SK-N-SH (cell line): Measurements from ENCODE around the gene ACOT8. TPM values are rescaled to one million over a fixed set of nuclear protein-coding genes. Genes with fewer than 3 reads are reported as not detected.

Experiments
- CTCF ChIA-PET: fragments of 300-600, 350-600 bp; formaldehyde crosslinking; extraction: SDS; loops from one replicate; lab custom pipeline; 2021; lab: Yijun Ruan, JAX
- POLR2A ChIA-PET: fragments of 350-600 bp; sonication (Branson Sonifier 250); formaldehyde crosslinking; extraction: SDS; loops from one replicate; lab custom pipeline; 2020; ENCODE audit warnings: antibody characterized with exemption, inconsistent platforms; lab: Yijun Ruan, JAX
- DNase-seq: peaks from one replicate; pipeline ENCODE4 v3.0.0; 2012
- H2AFZ ChIP-seq: fragments of 200-600 bp; sonication (generic); 2 replicates; pipeline ENCODE4 v1.8.1; 2016; ENCODE audit warnings: antibody characterized with exemption, mild to moderate bottlenecking, low read depth
- H3F3A ChIP-seq: fragments of 200-600 bp; sonication (generic); replicated peaks from 2 replicates; pipeline ENCODE3; 2016; ENCODE audit warnings: antibody characterized with exemption, mild to moderate bottlenecking; ENCODE audit not compliant: insufficient read depth
- H3K27ac ChIP-seq, 2 experiments: fragments of 200-500 bp in 1 of 2; fragments of 200-600 bp in 1 of 2; sonication (Bioruptor generic) in 1 of 2; sonication (generic), shearing (Covaris generic) in 1 of 2; 2 replicates each; pipeline versions ENCODE4 v1.5.1 to v1.6.1; 2014 to 2016; ENCODE audit warnings: low read depth in 2 of 2, inconsistent platforms in 1 of 2, low read length in 1 of 2, mild to moderate bottlenecking in 1 of 2, mixed read lengths in 1 of 2
- H3K27me3 ChIP-seq: fragments of 200-600 bp; sonication (generic), shearing (Covaris generic); 2 replicates; pipeline ENCODE4 v1.6.1; 2016; ENCODE audit warnings: mixed run types; ENCODE audit not compliant: insufficient read depth
- H3K36me3 ChIP-seq, 2 experiments: fragments of 200-500 bp in 1 of 2; fragments of 200-600 bp in 1 of 2; sonication (Bioruptor generic) in 1 of 2; sonication (generic) in 1 of 2; replicated peaks in 1 of 2; 2 replicates each; pipeline versions ENCODE3 to v1.5.1; 2014 to 2016; ENCODE audit warnings: low read length in 1 of 2, mild to moderate bottlenecking in 1 of 2; ENCODE audit not compliant: insufficient read depth in 2 of 2, control insufficient read depth in 1 of 2
- H3K4me1 ChIP-seq, 2 experiments: fragments of 200-500 bp in 1 of 2; fragments of 200-600 bp in 1 of 2; sonication (Bioruptor generic) in 1 of 2; sonication (generic), shearing (Covaris generic) in 1 of 2; 2 replicates each; pipeline versions ENCODE4 v1.5.1 to v1.6.1; 2014 to 2016; ENCODE audit warnings: low read depth in 1 of 2, low read length in 1 of 2, mixed run types in 1 of 2; ENCODE audit not compliant: insufficient read depth in 2 of 2, control insufficient read depth in 1 of 2
- H3K4me2 ChIP-seq: fragments of 200-600 bp; sonication (generic), shearing (Covaris generic); 2 replicates; pipeline ENCODE4 v1.6.1; 2017; ENCODE audit warnings: mixed run types
- H3K4me3 ChIP-seq, 2 experiments: fragments of 200-500 bp in 1 of 2; fragments of 200-600 bp in 1 of 2; sonication (Bioruptor generic) in 1 of 2; sonication (generic), shearing (Covaris generic) in 1 of 2; 2 replicates each; pipeline versions ENCODE4 v1.5.1 to v1.8.1; 2014 to 2016; ENCODE audit warnings: low read depth in 2 of 2, inconsistent platforms in 1 of 2, low read length in 1 of 2, mild to moderate bottlenecking in 1 of 2, mixed read lengths in 1 of 2, moderate library complexity in 1 of 2
- H3K79me2 ChIP-seq: fragments of 200-600 bp; sonication (generic); 2 replicates; pipeline ENCODE4 v1.8.1; 2017; ENCODE audit warnings: mild to moderate bottlenecking; ENCODE audit not compliant: insufficient read depth
- H3K9ac ChIP-seq: fragments of 200-600 bp; sonication (generic); 2 replicates; pipeline ENCODE4 v1.6.1; 2017; ENCODE audit warnings: mixed run types
- H3K9me2 ChIP-seq: fragments of 200-600 bp; sonication (generic); 2 replicates; pipeline ENCODE4 v1.6.1; 2017; ENCODE audit warnings: mixed run types
- H3K9me3 ChIP-seq: fragments of 200-600 bp; sonication (generic); 2 replicates; pipeline ENCODE4 v1.6.1; 2017; ENCODE audit warnings: mixed run types, mild to moderate bottlenecking, moderate library complexity
- H4K20me1 ChIP-seq: fragments of 200-600 bp; sonication (generic); 2 replicates; pipeline ENCODE4 v1.6.1; 2017; ENCODE audit warnings: mild to moderate bottlenecking, mixed run types; ENCODE audit not compliant: insufficient read depth
- ELF1 ChIP-seq: IDR thresholded peaks from 2 replicates; pipeline ENCODE4 v1.4.0; 2012
- EZH2phosphoT487 ChIP-seq: fragments of 200-600 bp; sonication (generic); IDR thresholded peaks from 2 replicates; pipeline ENCODE4 v1.6.1; 2017; ENCODE audit warnings: low read depth, mixed run types, mild to moderate bottlenecking, antibody characterized with exemption, moderate library complexity, borderline replicate concordance
- FOSL2 ChIP-seq: IDR thresholded peaks from 2 replicates; pipeline ENCODE4 v1.4.0; 2012; ENCODE audit warnings: low read depth, mild to moderate bottlenecking, moderate library complexity, borderline replicate concordance
- FOXJ3 ChIP-seq: sonication (generic); formaldehyde crosslinking; IDR thresholded peaks from 2 replicates; pipeline ENCODE4 v1.5.1; 2020; ENCODE audit warnings: mild to moderate bottlenecking, missing genetic modification reagents
- GATA2 ChIP-seq: sonication (generic); formaldehyde crosslinking; IDR thresholded peaks from 2 replicates; pipeline ENCODE4 v1.5.0; 2020; ENCODE audit warnings: mild to moderate bottlenecking, missing genetic modification reagents
- JUND ChIP-seq: IDR thresholded peaks from 2 replicates; pipeline ENCODE4 v1.4.0; 2012
- NRF1 ChIP-seq: IDR thresholded peaks from 2 replicates; pipeline ENCODE4 v1.6.1; 2012; ENCODE audit warnings: low read depth, mild to moderate bottlenecking, low read length
- POLR2AphosphoS5 ChIP-seq: IDR thresholded peaks from 2 replicates; pipeline ENCODE4 v1.6.1; 2012; ENCODE audit warnings: low read depth, low read length
- RCOR1 ChIP-seq: fragments of 150-350 bp; IDR thresholded peaks from 2 replicates; pipeline ENCODE4 v1.6.1; 2017; ENCODE audit warnings: antibody characterized with exemption, low read length
- RFX5 ChIP-seq: IDR thresholded peaks from 2 replicates; pipeline ENCODE4 v1.6.1; 2012; ENCODE audit warnings: mild to moderate bottlenecking, improper control_type of control experiment, low read length
- SIN3A ChIP-seq: IDR thresholded peaks from 2 replicates; pipeline ENCODE4 v1.6.1; 2012; ENCODE audit warnings: low read depth, mild to moderate bottlenecking, low read length, moderate library complexity, borderline replicate concordance
- SMC3 ChIP-seq: IDR thresholded peaks from 2 replicates; pipeline ENCODE4 v1.6.1; 2012; ENCODE audit warnings: low read depth, low read length, improper control_type of control experiment
- TCF12 ChIP-seq: IDR thresholded peaks from 2 replicates; pipeline ENCODE4 v1.4.0; 2012
- TEAD4 ChIP-seq: IDR thresholded peaks from 2 replicates; pipeline ENCODE4 v1.4.0; 2012; ENCODE audit warnings: mild to moderate bottlenecking, borderline replicate concordance; ENCODE audit not compliant: insufficient read depth
- YY1 ChIP-seq: IDR thresholded peaks from 2 replicates; pipeline ENCODE4 v1.4.0; 2012; ENCODE audit warnings: low read depth, mild to moderate bottlenecking
- WGBS: methylation state at CpG from one replicate; pipeline ENCODE4 v1.1.6; 2017; ENCODE audit warnings: low lambda C conversion rate; 5-methylcytosine and 5-hydroxymethylcytosine counted together
- polyA plus RNA-seq, 3 experiments: library from polyadenylated mRNA; depleted of rRNA; stranded (reverse); fragments of >200 nt; gene quantifications; 2 replicates each; pipeline ENCODE4 v1.2.3, GENCODE V29; 2012
- TF ChIP-seq, protein P1 (sequence below): IDR thresholded peaks from 2 replicates; pipeline ENCODE4; 2012
- TF ChIP-seq, protein P2 (sequence below): IDR thresholded peaks from 2 replicates; pipeline ENCODE4 v1.4.0; 2012; ENCODE audit warnings: low read depth, borderline replicate concordance
- TF ChIP-seq, protein P3 (sequence below): fragments of 150-350 bp; IDR thresholded peaks from 2 replicates; pipeline ENCODE4 v1.6.1; 2017; ENCODE audit warnings: antibody characterized with exemption, low read length, low read depth, borderline replicate concordance
- TF ChIP-seq, protein P4 (sequence below): IDR thresholded peaks from 2 replicates; pipeline ENCODE4 v1.6.1; 2012; ENCODE audit warnings: mild to moderate bottlenecking, low read depth, low read length, moderate library complexity

ACOT8 gene
- polyA plus RNA-seq, 1 of the 3 experiments (the other 2 are of a cell fraction): 48.4 TPM

DNA sequence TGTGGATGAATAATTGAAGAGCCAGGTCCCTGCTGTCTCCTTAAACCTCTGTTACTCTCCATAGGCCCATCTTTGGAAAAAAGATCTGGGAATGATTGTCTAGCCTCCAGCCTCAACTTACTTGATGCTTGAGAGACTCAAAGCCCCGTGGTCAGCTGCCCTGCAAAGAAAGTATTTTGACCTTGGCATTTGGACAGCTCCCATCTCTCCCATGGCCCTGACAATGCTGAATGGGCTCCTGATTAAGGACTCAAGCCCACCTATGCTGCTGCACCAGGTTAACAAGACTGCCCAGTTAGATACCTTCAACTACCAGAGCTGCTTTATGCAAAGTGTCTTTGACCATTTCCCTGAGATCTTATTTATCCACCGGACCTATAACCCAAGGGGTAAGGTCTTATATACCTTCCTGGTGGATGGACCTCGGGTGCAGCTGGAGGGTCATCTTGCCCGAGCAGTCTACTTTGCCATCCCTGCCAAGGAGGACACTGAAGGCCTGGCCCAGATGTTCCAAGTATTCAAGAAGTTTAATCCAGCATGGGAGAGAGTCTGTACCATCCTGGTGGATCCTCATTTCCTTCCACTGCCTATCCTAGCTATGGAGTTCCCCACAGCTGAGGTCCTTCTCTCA, 25.4 kb upstream of the ACOT8 start:
- CTCF ChIA-PET: interaction anchor here (0.7 to 3.2 kb wide), 5 partner anchors 8 to 112 kb away, joined by 3 to 24 read pairs (median 4); partner anchors contain the start of genes CTSA and NEURL2
- no peak overlapping the region for H3K27ac ChIP-seq
- no peak for TF ChIP-seq SIN3A
- TF ChIP-seq NRF1: no peak
- TF ChIP-seq FOSL2: no peak
- TF ChIP-seq, protein P1, sequence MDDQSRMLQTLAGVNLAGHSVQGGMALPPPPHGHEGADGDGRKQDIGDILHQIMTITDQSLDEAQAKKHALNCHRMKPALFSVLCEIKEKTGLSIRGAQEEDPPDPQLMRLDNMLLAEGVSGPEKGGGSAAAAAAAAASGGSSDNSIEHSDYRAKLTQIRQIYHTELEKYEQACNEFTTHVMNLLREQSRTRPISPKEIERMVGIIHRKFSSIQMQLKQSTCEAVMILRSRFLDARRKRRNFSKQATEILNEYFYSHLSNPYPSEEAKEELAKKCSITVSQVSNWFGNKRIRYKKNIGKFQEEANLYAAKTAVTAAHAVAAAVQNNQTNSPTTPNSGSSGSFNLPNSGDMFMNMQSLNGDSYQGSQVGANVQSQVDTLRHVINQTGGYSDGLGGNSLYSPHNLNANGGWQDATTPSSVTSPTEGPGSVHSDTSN: no peak

DNA sequence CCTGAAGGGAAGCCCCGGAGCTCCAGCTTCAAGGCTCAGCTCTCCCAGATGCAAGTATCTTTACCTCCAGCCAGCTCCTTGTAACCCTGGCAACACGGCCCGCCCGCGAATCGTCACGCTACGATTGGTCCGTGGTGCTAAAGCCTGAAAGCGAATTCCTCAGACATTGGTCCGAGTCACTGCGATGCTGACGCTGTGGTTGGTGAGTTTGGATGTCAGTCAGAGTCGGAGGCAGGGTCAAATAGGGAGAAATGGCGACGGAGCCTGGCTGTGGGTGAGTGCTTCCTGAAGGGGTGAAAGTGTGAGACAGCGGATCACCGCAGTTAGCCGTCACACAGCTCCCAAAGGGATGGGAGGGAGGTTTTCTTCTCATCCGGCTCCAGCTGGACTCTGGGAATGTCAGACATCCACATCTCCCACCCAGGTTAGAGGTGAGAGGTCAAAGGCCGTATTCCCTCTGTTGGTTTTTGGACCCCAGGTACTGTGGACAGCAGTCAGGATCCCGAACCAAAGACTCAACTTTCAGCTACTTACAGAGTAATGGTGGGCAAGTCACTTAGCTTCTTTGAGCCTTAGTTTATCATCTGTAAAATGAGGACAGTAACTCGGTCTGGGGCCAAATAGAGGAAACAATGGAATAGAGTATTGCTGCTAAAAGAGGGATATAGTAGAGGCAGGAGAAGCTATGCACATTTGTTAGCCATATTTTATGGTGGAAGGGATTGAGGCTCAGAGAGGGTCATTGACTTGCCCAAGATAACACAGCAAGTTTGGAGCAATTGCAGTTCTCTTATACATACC, 24.0 kb upstream of the ACOT8 start, which contains the start of gene ZSWIM1:
ZSWIM1 (plus strand) TSS at position 240 of the 801 bp plus-strand sequence. CDS start 1,366 bp downstream, outside the sequence.
- peaks cover 3 to 16% of the 10 kb centered on the region in 2 experiments for H3K36me3 ChIP-seq
- peak; percentile 97 for DNase-seq
- no peaks in the 10 kb centered on the region for H4K20me1 ChIP-seq
- no peaks in the 10 kb centered on the region for H3K27me3 ChIP-seq
- H3F3A ChIP-seq: peaks cover 11% of the 10 kb centered on the region
- H3K9ac ChIP-seq: peak within 1 kb of the TSS; percentile 77
- peak within 1 kb of the TSS; percentile 65 to 76 for H3K4me3 ChIP-seq
- peak within 1 kb of the TSS; percentile 61 for H2AFZ ChIP-seq
- H3K4me2 ChIP-seq: peak within 1 kb of the TSS; percentile 74
- no peaks in the 10 kb centered on the region for H3K9me2 ChIP-seq
- H3K4me1 ChIP-seq: peaks cover 3 to 10% of the 10 kb centered on the region in 2 experiments; a peak in 2 of 4 replicates
- POLR2A ChIA-PET: interaction anchor here (0.6 to 2.5 kb wide), 8 partner anchors 9 to 76 kb away, joined by 3 to 26 read pairs (median 4); partner anchors contain the start of genes CTSA and NEURL2
- peaks cover 14% of the 10 kb centered on the region for H3K79me2 ChIP-seq
- CTCF ChIA-PET: interaction anchor here (0.8 to 3.2 kb wide), 7 partner anchors 9 to 106 kb away, joined by 3 to 24 read pairs (median 3); partner anchors contain the start of genes CTSA and NEURL2
- H3K27ac ChIP-seq: peak within 1 kb of the TSS; percentile 34 to 65; a peak in 3 of 4 replicates
- no peaks in the 10 kb centered on the region for H3K9me3 ChIP-seq
- 1% methylated on average over 21 of the region's 23 CpGs for WGBS
- TF ChIP-seq SMC3 (no peak), JUND (no peak), ELF1 (no peak), RFX5 (peak; percentile 89), GATA2 (CRISPR knock-in tag) (no peak), EZH2phosphoT487 (no peak), YY1 (peak; percentile 90), RCOR1 (no peak), TEAD4 (no peak), FOXJ3 (CRISPR knock-in tag) (no peak), TCF12 (no peak), POLR2AphosphoS5 (peak; percentile 88)
- TF ChIP-seq, protein P2, sequence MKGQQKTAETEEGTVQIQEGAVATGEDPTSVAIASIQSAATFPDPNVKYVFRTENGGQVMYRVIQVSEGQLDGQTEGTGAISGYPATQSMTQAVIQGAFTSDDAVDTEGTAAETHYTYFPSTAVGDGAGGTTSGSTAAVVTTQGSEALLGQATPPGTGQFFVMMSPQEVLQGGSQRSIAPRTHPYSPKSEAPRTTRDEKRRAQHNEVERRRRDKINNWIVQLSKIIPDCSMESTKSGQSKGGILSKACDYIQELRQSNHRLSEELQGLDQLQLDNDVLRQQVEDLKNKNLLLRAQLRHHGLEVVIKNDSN: no peak
- TF ChIP-seq, protein P3, sequence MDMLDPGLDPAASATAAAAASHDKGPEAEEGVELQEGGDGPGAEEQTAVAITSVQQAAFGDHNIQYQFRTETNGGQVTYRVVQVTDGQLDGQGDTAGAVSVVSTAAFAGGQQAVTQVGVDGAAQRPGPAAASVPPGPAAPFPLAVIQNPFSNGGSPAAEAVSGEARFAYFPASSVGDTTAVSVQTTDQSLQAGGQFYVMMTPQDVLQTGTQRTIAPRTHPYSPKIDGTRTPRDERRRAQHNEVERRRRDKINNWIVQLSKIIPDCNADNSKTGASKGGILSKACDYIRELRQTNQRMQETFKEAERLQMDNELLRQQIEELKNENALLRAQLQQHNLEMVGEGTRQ: no peak
- TF ChIP-seq, protein P4, sequence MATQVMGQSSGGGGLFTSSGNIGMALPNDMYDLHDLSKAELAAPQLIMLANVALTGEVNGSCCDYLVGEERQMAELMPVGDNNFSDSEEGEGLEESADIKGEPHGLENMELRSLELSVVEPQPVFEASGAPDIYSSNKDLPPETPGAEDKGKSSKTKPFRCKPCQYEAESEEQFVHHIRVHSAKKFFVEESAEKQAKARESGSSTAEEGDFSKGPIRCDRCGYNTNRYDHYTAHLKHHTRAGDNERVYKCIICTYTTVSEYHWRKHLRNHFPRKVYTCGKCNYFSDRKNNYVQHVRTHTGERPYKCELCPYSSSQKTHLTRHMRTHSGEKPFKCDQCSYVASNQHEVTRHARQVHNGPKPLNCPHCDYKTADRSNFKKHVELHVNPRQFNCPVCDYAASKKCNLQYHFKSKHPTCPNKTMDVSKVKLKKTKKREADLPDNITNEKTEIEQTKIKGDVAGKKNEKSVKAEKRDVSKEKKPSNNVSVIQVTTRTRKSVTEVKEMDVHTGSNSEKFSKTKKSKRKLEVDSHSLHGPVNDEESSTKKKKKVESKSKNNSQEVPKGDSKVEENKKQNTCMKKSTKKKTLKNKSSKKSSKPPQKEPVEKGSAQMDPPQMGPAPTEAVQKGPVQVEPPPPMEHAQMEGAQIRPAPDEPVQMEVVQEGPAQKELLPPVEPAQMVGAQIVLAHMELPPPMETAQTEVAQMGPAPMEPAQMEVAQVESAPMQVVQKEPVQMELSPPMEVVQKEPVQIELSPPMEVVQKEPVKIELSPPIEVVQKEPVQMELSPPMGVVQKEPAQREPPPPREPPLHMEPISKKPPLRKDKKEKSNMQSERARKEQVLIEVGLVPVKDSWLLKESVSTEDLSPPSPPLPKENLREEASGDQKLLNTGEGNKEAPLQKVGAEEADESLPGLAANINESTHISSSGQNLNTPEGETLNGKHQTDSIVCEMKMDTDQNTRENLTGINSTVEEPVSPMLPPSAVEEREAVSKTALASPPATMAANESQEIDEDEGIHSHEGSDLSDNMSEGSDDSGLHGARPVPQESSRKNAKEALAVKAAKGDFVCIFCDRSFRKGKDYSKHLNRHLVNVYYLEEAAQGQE: no peak; the same call in 1 of the 2 replicates

More for the DNA sequence above, 25.4 kb upstream of the ACOT8 start:
- H3K79me2 ChIP-seq: peaks cover 19% of the 10 kb centered on the region
- H3K9ac ChIP-seq: no peak overlapping the region
- H4K20me1 ChIP-seq: no peaks in the 10 kb centered on the region
- H3K27me3 ChIP-seq: no peaks in the 10 kb centered on the region
- H3K4me2 ChIP-seq: no peak overlapping the region
- peaks cover 3 to 10% of the 10 kb centered on the region in 2 experiments; a peak in 2 of 4 replicates for H3K4me1 ChIP-seq
- H3K36me3 ChIP-seq: peaks cover 3 to 16% of the 10 kb centered on the region in 2 experiments
- H3F3A ChIP-seq: peaks cover 11% of the 10 kb centered on the region
- H2AFZ ChIP-seq: no peak overlapping the region
- DNase-seq: no peak
- no peak overlapping the region for H3K4me3 ChIP-seq
- H3K9me2 ChIP-seq: no peaks in the 10 kb centered on the region
- WGBS: 89% methylated on average over 4 of the region's 4 CpGs
- H3K9me3 ChIP-seq: no peaks in the 10 kb centered on the region
- POLR2A ChIA-PET: interaction anchor here (1.9 to 2.5 kb wide), 2 partner anchors 8 to 29 kb away, joined by 5 to 26 read pairs; partner anchors contain the start of genes CTSA, NEURL2 and PLTP
